GM12874 (cell line): ENCODE results near the gene AUTS2.

Experiments
- CTCF ChIP-seq: IDR thresholded peaks from 2 replicates; pipeline ENCODE4 v1.5.1; 2011; ENCODE audit warnings: low read depth, mild to moderate bottlenecking, control low read depth, low read length, moderate library complexity; ENCODE audit not compliant: insufficient read depth

Gene AUTS2

DNA sequence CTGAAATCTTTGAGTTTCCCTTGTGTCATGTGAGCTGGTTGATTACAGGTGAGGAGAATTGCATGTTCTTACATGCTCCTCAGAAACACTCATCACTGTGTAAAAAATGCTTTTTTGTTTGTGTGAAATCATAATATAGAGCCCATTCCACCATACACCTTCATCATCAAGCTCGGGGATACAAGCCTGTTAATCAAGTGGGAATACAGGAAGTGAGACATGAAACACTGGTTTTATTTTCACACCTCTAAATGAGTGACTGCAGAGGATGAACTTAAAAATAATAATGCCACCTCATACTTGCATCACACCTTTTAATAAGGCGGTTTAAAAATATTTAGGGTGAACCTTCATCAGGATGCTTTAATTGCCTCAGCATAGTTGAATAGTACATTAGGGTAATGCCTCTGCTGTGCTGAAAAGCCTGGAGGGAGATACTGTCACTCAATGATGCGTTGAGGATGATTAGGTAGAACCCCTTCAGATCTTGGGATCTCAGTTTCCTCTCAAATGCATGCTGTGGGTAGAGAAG lies 164.6 kb downstream of the AUTS2 start:
- TF ChIP-seq CTCF: no peak

DNA sequence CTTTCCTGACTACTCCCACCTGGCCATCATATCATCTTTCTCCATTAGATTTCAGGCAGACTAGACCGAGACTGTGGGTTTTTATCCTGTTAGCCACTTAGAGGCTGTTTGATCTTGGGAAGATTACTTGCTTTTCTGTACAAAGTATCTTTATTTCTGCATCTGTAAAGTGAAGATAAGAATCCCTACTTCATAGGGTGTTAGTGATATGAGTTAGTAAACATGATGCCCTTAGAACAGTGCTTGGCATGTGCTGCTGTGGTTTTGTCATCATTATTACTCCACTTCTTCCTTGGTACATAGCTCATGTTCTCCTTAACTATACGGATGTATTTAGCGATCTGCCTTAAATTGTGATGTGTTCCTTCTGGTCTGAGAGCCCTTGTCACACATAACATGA lies 165.2 kb downstream of the AUTS2 start:
- TF ChIP-seq CTCF: no peak

GRCh38 chr7:69764147-69764546 lies 165.9 kb downstream of the AUTS2 start:
- TF ChIP-seq CTCF: no peak

DNA sequence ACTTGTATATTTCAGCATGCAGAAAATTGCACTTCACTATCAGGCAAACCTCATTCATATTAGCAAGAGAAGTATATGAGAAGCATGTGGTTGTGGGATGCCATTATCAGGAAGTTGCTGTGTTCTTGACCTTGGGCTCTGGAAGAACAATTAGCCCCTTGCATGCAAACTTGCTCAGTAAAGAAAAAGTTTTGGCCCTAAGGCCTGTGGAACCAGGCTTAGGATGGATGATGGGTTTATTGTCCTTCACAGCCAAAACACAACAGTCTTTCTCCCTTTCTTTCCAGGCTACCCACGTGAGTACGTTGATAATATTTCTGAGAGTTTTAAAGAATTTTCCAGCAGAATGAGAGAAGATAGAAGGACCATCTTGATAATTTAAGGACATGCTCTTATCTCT lies 166.4 kb downstream of the AUTS2 start:
- no peak for TF ChIP-seq CTCF

- TF ChIP-seq CTCF: no peak
These were observed 167.6 kb downstream of the AUTS2 start for GRCh38 chr7:69765879-69766278.

DNA sequence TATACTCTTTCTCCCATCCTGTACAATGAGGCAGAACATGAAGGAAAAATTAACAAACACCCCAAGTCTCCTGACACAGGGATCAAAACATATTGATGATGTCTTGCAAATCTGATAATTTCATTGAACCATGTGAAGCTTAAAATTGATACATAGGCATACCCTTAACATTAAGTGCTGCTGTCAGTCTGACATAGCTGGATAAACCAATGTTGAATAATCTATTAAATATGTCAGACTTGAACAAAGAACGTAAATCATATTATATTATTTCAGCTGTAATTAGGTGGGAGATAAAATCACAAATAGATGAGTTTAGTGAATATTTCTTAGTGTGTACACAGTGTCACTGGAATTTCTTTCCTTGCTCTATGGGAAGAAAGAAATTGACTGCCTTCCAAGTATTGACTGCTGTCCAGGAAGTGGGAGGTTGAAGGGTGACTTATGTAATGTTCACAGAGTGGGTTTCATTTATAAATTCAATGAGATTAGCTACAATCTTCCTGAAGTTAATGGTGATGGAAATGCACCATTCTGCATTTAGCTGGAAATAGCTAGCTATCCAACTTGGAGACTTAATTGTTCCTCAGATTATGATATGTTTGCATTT lies 170.8 kb downstream of the AUTS2 start:
- TF ChIP-seq CTCF: no peak

GRCh38 chr7:69769826-69770225 lies 171.6 kb downstream of the AUTS2 start:
- TF ChIP-seq CTCF: no peak
